Upper lobe of left lung (tissue), 4 donors: Measurements from ENCODE around the gene NEDD4L.

ENCODE experiments used
- EP300 ChIP-seq, 4 donors: sonication (generic); formaldehyde crosslinking; IDR thresholded peaks; one replicate each; pipeline ENCODE4 v1.5.1; 2017; ENCODE audit warnings: antibody characterized with exemption in 4 of 4, control low read depth in 2 of 4
- POLR2A ChIP-seq, 4 donors: fragments of 450-650 bp; IDR thresholded peaks; one replicate each; pipeline ENCODE4 v1.5.1; 2016 to 2017; ENCODE audit warnings: antibody characterized with exemption in 4 of 4, mild to moderate bottlenecking in 2 of 4
- TF ChIP-seq, protein P1 (sequence below), 6 experiments: fragments of 450-650 bp in 4 of 6; fragments of 200-600 bp in 2 of 6; sonication (generic) in 2 of 6; IDR thresholded peaks; one replicate each; pipeline ENCODE4 v1.5.1; 2016 to 2019; ENCODE audit warnings: antibody characterized with exemption in 6 of 6

DNA sequence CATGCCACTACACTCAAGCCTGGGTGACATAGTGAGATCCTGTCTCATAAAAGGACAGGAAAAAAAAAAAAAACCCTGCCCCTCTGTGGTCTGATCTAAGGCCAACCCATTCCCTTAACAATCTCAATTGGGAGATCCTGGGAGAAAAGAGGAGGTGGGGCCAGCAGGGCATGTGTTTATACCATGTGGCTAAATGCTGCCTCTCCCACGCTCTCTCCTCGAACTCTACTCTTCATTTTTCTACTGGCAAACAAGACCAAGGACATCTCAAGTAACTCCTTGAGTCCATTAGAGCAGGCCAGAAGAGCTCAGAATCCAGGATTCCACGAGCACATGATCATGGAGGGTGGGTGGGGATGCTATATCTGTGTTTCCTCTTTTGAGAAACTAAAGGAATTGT, 16.7 kb upstream of the NEDD4L start:
- TF ChIP-seq, protein P1, sequence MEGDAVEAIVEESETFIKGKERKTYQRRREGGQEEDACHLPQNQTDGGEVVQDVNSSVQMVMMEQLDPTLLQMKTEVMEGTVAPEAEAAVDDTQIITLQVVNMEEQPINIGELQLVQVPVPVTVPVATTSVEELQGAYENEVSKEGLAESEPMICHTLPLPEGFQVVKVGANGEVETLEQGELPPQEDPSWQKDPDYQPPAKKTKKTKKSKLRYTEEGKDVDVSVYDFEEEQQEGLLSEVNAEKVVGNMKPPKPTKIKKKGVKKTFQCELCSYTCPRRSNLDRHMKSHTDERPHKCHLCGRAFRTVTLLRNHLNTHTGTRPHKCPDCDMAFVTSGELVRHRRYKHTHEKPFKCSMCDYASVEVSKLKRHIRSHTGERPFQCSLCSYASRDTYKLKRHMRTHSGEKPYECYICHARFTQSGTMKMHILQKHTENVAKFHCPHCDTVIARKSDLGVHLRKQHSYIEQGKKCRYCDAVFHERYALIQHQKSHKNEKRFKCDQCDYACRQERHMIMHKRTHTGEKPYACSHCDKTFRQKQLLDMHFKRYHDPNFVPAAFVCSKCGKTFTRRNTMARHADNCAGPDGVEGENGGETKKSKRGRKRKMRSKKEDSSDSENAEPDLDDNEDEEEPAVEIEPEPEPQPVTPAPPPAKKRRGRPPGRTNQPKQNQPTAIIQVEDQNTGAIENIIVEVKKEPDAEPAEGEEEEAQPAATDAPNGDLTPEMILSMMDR (IDR thresholded peaks at IDR 0.05) = no peak
- TF ChIP-seq POLR2A (IDR thresholded peaks at IDR 0.05) (no peak), EP300 (IDR thresholded peaks at IDR 0.05) (no peak)
